H9 (cell line): Measurements from ENCODE around the gene TBX3. TPM values are rescaled to one million over a fixed set of nuclear protein-coding genes. Genes with fewer than 3 reads are reported as not detected.

Source experiments
- DNase-seq: peaks from one replicate; pipeline ENCODE4 v3.0.0-alpha.2; 2017
- H2AFZ ChIP-seq: one replicate; pipeline ENCODE4 v1.6.1; 2013; ENCODE audit warnings: mild to moderate bottlenecking, low read length, control low read depth, moderate library complexity
- H2AK5ac ChIP-seq: 2 replicates; pipeline ENCODE4 v1.6.1; 2013; ENCODE audit warnings: low read length, control low read depth, mixed read lengths; ENCODE audit not compliant: insufficient read length
- H2BK120ac ChIP-seq: one replicate; pipeline ENCODE4 v1.6.1; 2013; ENCODE audit warnings: low read depth, mild to moderate bottlenecking, low read length, control low read depth, inconsistent platforms; ENCODE audit not compliant: poor library complexity, severe bottlenecking
- H2BK12ac ChIP-seq: 2 replicates; pipeline ENCODE4 v1.6.1; 2013; ENCODE audit warnings: low read length, control low read depth, mixed read lengths, low read depth; ENCODE audit not compliant: insufficient read length
- H2BK15ac ChIP-seq: 2 replicates; pipeline ENCODE4 v1.6.1; 2013; ENCODE audit warnings: low read depth, low read length, control low read depth
- H2BK20ac ChIP-seq: one replicate; pipeline ENCODE4 v1.6.1; 2013; ENCODE audit warnings: low read depth, mild to moderate bottlenecking, low read length, control low read depth, inconsistent platforms; ENCODE audit not compliant: poor library complexity, severe bottlenecking
- H2BK5ac ChIP-seq: 2 replicates; pipeline ENCODE4 v1.6.1; 2013; ENCODE audit warnings: low read length, control low read depth, mixed read lengths; ENCODE audit not compliant: insufficient read length
- H3K14ac ChIP-seq: 2 replicates; pipeline ENCODE4 v1.6.1; 2013; ENCODE audit warnings: low read length, control low read depth; ENCODE audit not compliant: insufficient read depth
- H3K18ac ChIP-seq: 2 replicates; pipeline ENCODE4 v1.6.1; 2013; ENCODE audit warnings: low read depth, mild to moderate bottlenecking, mixed read lengths, low read length, control low read depth; ENCODE audit not compliant: insufficient read length
- H3K23ac ChIP-seq: 2 replicates; pipeline ENCODE4 v1.6.1; 2013; ENCODE audit warnings: low read length, control low read depth, mixed read lengths, low read depth; ENCODE audit not compliant: insufficient read length
- H3K23me2 ChIP-seq: 2 replicates; pipeline ENCODE4 v1.6.1; 2013; ENCODE audit warnings: low read depth, mild to moderate bottlenecking, mixed read lengths, low read length, control low read depth; ENCODE audit not compliant: insufficient read length, poor library complexity, severe bottlenecking
- H3K27ac ChIP-seq: 2 replicates; pipeline ENCODE4 v1.5.1; 2013; ENCODE audit warnings: low read length, control low read depth, mixed read lengths, low read depth; ENCODE audit not compliant: insufficient read length
- H3K27me3 ChIP-seq: 2 replicates; pipeline ENCODE4 v1.6.1; 2013; ENCODE audit warnings: low read length, control low read depth, inconsistent platforms; ENCODE audit not compliant: insufficient read depth
- H3K4ac ChIP-seq: 2 replicates; pipeline ENCODE4 v1.6.1; 2013; ENCODE audit warnings: low read depth, mild to moderate bottlenecking, control low read depth, inconsistent platforms, low read length, moderate library complexity
- H3K4me1 ChIP-seq: 2 replicates; pipeline ENCODE4 v1.6.1; 2013; ENCODE audit warnings: low read length, control low read depth, inconsistent platforms; ENCODE audit not compliant: insufficient read depth
- H3K4me2 ChIP-seq: 2 replicates; pipeline ENCODE4 v1.6.1; 2013; ENCODE audit warnings: low read length, control low read depth, mixed read lengths; ENCODE audit not compliant: insufficient read length, insufficient read depth
- H3K56ac ChIP-seq: 2 replicates; pipeline ENCODE4 v1.6.1; 2013; ENCODE audit warnings: low read depth, mild to moderate bottlenecking, mixed read lengths, low read length, control low read depth; ENCODE audit not compliant: insufficient read length
- H3K79me1 ChIP-seq: 2 replicates; pipeline ENCODE4 v1.6.1; 2013; ENCODE audit warnings: low read depth, mild to moderate bottlenecking, moderate library complexity, low read length, control low read depth, inconsistent platforms; ENCODE audit not compliant: insufficient read depth, poor library complexity, severe bottlenecking
- H3K79me2 ChIP-seq: 2 replicates; pipeline ENCODE4 v1.6.1; 2013; ENCODE audit warnings: low read length, control low read depth, inconsistent platforms; ENCODE audit not compliant: insufficient read depth
- H3K9ac ChIP-seq: 2 replicates; pipeline ENCODE4 v1.6.1; 2013; ENCODE audit warnings: low read length, control low read depth, mixed read lengths; ENCODE audit not compliant: insufficient read length; ENCODE audit errors: extremely low read depth
- H3K9me3 ChIP-seq: one replicate; pipeline ENCODE4 v1.6.1; 2013; ENCODE audit warnings: low read depth, low read length, inconsistent platforms; ENCODE audit not compliant: control insufficient read depth
- H3T11ph ChIP-seq: one replicate; pipeline ENCODE4 v1.6.1; 2013; ENCODE audit warnings: mild to moderate bottlenecking, low read length, control low read depth, inconsistent platforms
- H4K20me1 ChIP-seq: one replicate; pipeline ENCODE4 v1.6.1; 2013; ENCODE audit not compliant: control insufficient read depth, insufficient read length, insufficient read depth
- H4K5ac ChIP-seq: 2 replicates; pipeline ENCODE4 v1.6.1; 2013; ENCODE audit warnings: low read depth, mild to moderate bottlenecking, mixed read lengths, low read length, control low read depth; ENCODE audit not compliant: insufficient read length
- H4K8ac ChIP-seq: replicated peaks from 2 replicates; pipeline ENCODE4 v1.6.1; 2013; ENCODE audit warnings: low read length, control low read depth, mixed read lengths, low read depth; ENCODE audit not compliant: insufficient read length
- H4K91ac ChIP-seq: 2 replicates; pipeline ENCODE4 v1.6.1; 2013; ENCODE audit warnings: low read depth, mild to moderate bottlenecking, moderate library complexity, mixed read lengths, low read length, control low read depth; ENCODE audit not compliant: insufficient read length
- H3K27ac Mint-ChIP-seq, 3 experiments: 2 replicates in 2 of 3; 3 replicates in 1 of 3; pipeline ENCODE4 v1.8.0; 2020 to 2021; ENCODE audit warnings: mixed read lengths in 3 of 3, mild to moderate bottlenecking in 1 of 3, moderate library complexity in 1 of 3
- H3K27me3 Mint-ChIP-seq: 2 replicates; pipeline ENCODE4 v1.8.0; 2021; ENCODE audit warnings: low read depth, mild to moderate bottlenecking, moderate library complexity, mixed read lengths
- H3K36me3 Mint-ChIP-seq, 3 experiments: 2 replicates in 2 of 3; 3 replicates in 1 of 3; pipeline ENCODE4 v1.8.0; 2020 to 2021; ENCODE audit warnings: low read depth in 3 of 3, mixed read lengths in 3 of 3; ENCODE audit not compliant: insufficient read depth in 1 of 3
- H3K4me1 Mint-ChIP-seq, 2 experiments: 2 replicates each; pipeline ENCODE4 v1.8.0; 2020; ENCODE audit warnings: mixed read lengths in 2 of 2
- H3K4me3 Mint-ChIP-seq, 2 experiments: 2 replicates in 1 of 2; 3 replicates in 1 of 2; pipeline ENCODE4 v1.8.0; 2020 to 2021; ENCODE audit warnings: mild to moderate bottlenecking in 2 of 2, mixed read lengths in 2 of 2, moderate library complexity in 1 of 2
- H3K9me3 Mint-ChIP-seq, 2 experiments: 2 replicates in 1 of 2; 3 replicates in 1 of 2; pipeline ENCODE4 v1.8.0; 2020; ENCODE audit warnings: mild to moderate bottlenecking in 2 of 2, mixed read lengths in 2 of 2, moderate library complexity in 1 of 2
- WGBS: extraction: QIAGEN DNeasy Blood & Tissue Kit; methylation state at CpG from one replicate; pipeline ENCODE4 v1.1.7; 2013; ENCODE audit warnings: missing lambda C conversion rate, low lambda C conversion rate, mixed read lengths; ENCODE audit not compliant: insufficient read length; ENCODE audit errors: extremely low coverage; 5-methylcytosine and 5-hydroxymethylcytosine counted together
- total RNA-seq: library from RNA; stranded (reverse); gene quantifications from 2 replicates; pipeline ENCODE4 v1.2.1, GENCODE V29; 2021
- TF ChIP-seq, protein P1 (sequence below): fragments of 200-600 bp; sonication (generic); conservative IDR thresholded peaks from 3 replicates; pipeline ENCODE4 v1.8.0; 2021; ENCODE audit warnings: antibody characterized with exemption, mild to moderate bottlenecking

Gene TBX3
- total RNA-seq, 1 experiment from 2014 or later = 0.04 TPM

DNA sequence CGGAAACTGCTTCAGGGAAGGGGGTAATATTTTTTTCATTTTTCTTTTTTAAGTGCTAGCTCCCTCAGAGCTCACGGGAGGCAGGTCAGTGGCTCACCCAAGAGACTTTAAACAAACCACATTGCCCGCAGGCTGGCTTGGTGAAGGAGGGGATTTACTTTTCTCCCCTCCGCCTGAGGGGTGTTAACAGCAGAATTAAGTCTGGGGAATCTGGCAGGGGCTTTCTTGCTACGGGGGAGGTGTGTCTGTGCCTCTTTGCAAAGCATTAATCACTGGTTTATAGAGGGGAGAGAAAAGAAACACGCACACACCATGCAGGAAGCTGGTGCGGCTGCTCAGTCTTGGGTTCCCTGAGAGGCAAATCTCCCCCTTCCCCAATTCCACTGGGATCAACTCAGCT is 26.2 kb upstream of the TBX3 start:
- no peak overlapping the region for H2AK5ac ChIP-seq
- no peak overlapping the region for H2BK15ac ChIP-seq
- H3K4me3 Mint-ChIP-seq = no peak overlapping the region
- H3K23ac ChIP-seq = no peak overlapping the region
- no peak overlapping the region for H3K4ac ChIP-seq
- no peak overlapping the region for H2BK20ac ChIP-seq
- TF ChIP-seq, protein P1, sequence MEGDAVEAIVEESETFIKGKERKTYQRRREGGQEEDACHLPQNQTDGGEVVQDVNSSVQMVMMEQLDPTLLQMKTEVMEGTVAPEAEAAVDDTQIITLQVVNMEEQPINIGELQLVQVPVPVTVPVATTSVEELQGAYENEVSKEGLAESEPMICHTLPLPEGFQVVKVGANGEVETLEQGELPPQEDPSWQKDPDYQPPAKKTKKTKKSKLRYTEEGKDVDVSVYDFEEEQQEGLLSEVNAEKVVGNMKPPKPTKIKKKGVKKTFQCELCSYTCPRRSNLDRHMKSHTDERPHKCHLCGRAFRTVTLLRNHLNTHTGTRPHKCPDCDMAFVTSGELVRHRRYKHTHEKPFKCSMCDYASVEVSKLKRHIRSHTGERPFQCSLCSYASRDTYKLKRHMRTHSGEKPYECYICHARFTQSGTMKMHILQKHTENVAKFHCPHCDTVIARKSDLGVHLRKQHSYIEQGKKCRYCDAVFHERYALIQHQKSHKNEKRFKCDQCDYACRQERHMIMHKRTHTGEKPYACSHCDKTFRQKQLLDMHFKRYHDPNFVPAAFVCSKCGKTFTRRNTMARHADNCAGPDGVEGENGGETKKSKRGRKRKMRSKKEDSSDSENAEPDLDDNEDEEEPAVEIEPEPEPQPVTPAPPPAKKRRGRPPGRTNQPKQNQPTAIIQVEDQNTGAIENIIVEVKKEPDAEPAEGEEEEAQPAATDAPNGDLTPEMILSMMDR = no peak
- no peak overlapping the region for H2AFZ ChIP-seq
- no peak overlapping the region for H3K9ac ChIP-seq
- H3K27me3 Mint-ChIP-seq = peaks cover 94% of the 10 kb centered on the region
- no peak overlapping the region for H4K91ac ChIP-seq
- peaks cover 7% of the 10 kb centered on the region; the same call in 1 of the 2 replicates for H3K4me1 ChIP-seq
- no peak overlapping the region for H3K14ac ChIP-seq
- no peak overlapping the region for H4K5ac ChIP-seq
- peaks cover 21 to 25% of the 10 kb centered on the region in 2 experiments for H3K4me1 Mint-ChIP-seq
- peaks cover 7% of the 10 kb centered on the region for H3K9me3 ChIP-seq
- no peak overlapping the region for H3T11ph ChIP-seq
- H3K23me2 ChIP-seq = no peaks in the 10 kb centered on the region
- H4K20me1 ChIP-seq = no peaks in the 10 kb centered on the region
- H2BK12ac ChIP-seq = no peak overlapping the region
- no peak for DNase-seq
- peaks cover 2% of the 10 kb centered on the region; the same call in 1 of the 2 replicates for H3K27me3 ChIP-seq
- no peak overlapping the region for H3K18ac ChIP-seq
- no peak overlapping the region for H3K27ac Mint-ChIP-seq
- no peak overlapping the region for H3K27ac ChIP-seq
- H2BK120ac ChIP-seq = no peak overlapping the region
- no peak overlapping the region for H2BK5ac ChIP-seq
- H3K79me1 ChIP-seq = no peaks in the 10 kb centered on the region
- H3K56ac ChIP-seq = no peak overlapping the region
- H3K79me2 ChIP-seq = no peaks in the 10 kb centered on the region
- WGBS = no CpG with 5 or more reads among the region's 7 CpGs
- peaks cover 8 to 18% of the 10 kb centered on the region in 2 experiments for H3K9me3 Mint-ChIP-seq
- peaks cover 0 to 15% (median 3%) of the 10 kb centered on the region in 3 experiments; a peak in 4 of 7 replicates for H3K36me3 Mint-ChIP-seq
- H4K8ac ChIP-seq = no peak overlapping the region
- H3K4me2 ChIP-seq = no peak overlapping the region
